ENCODE data around the gene P2RX6.

DNA sequence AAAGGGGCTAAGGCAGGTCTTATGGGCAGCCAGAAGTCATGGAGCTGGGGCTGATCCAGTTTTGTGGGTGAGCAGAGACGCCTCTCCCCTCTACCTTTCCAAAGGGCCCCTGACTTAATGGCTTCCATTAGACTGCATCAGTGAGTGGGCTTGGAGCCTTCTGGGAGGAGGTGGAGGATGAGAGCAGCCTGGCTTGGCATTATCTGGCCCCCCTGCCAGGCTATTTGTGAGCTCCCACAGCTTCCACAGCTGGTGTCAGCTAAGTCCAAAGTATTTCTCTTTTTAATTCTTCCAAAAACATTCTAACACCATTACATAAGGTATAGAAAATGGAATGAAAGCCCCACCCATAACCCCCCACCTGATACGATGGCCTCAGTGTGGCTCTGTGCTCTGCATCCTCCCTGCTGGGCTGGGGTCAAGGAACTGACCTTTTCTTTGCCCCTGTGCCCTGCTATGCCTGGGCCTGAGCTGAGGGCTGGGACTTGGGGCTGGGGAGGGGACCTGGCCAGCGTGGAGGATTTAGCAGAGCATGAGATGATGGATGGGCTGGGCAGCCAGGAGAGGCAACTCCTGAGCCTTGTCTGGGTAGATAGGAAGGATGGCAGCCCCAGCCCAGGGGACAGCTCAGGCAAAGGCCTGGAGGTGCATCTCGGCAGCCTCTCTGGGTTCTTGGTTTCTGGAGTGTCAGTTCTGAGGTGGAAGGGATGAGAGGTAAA is 43.9 kb upstream of the P2RX6 start:
- TF ChIP-seq, protein P1, sequence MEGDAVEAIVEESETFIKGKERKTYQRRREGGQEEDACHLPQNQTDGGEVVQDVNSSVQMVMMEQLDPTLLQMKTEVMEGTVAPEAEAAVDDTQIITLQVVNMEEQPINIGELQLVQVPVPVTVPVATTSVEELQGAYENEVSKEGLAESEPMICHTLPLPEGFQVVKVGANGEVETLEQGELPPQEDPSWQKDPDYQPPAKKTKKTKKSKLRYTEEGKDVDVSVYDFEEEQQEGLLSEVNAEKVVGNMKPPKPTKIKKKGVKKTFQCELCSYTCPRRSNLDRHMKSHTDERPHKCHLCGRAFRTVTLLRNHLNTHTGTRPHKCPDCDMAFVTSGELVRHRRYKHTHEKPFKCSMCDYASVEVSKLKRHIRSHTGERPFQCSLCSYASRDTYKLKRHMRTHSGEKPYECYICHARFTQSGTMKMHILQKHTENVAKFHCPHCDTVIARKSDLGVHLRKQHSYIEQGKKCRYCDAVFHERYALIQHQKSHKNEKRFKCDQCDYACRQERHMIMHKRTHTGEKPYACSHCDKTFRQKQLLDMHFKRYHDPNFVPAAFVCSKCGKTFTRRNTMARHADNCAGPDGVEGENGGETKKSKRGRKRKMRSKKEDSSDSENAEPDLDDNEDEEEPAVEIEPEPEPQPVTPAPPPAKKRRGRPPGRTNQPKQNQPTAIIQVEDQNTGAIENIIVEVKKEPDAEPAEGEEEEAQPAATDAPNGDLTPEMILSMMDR (IDR thresholded peaks at IDR 0.05; ENCODE audit: poor library complexity), result no peak
- no peak for TF ChIP-seq EZH2 (IDR thresholded peaks at IDR 0.05; ENCODE audit: borderline replicate concordance)

All from hepatocyte (in vitro differentiated cells).